GM19468 (cell line): ENCODE measurements around the gene PTRH1.

Experiments
- ATAC-seq: cut with Tn5 transposase; IDR thresholded peaks from one replicate; pipeline ENCODE4 v1.9.1; 2021; ENCODE audit warnings: mild to moderate bottlenecking, moderate library complexity, moderate number of reproducible peaks; ENCODE audit not compliant: unreplicated experiment; ENCODE audit errors: extremely low read depth

PTRH1 gene

GRCh38 chr9:127722055-127722745 is 6.7 kb upstream of the PTRH1 start:
- no peak for ATAC-seq

- no peak for ATAC-seq
Observed at GRCh38 chr9:127721391-127721821, 5.9 kb upstream of the PTRH1 start.

- ATAC-seq, result no peak
Observed at GRCh38 chr9:127720865-127721227, 5.4 kb upstream of the PTRH1 start.

GRCh38 chr9:127720031-127720864 is 4.8 kb upstream of the PTRH1 start:
- ATAC-seq, result no peak

- no peak for ATAC-seq
Observed at GRCh38 chr9:127717766-127718165, 2.3 kb upstream of the PTRH1 start.

- no peak for ATAC-seq
Observed at GRCh38 chr9:127716412-127716811, 949 bp upstream of the PTRH1 start.

GRCh38 chr9:127714951-127715469 is 453 bp downstream of the PTRH1 start:
- no peak for ATAC-seq

- no peak for ATAC-seq
Observed at GRCh38 chr9:127714020-127714750, 1.3 kb downstream of the PTRH1 start.

GRCh38 chr9:127712867-127713266 is 2.6 kb downstream of the PTRH1 start:
- no peak for ATAC-seq

GRCh38 chr9:127712371-127712770 is 3.1 kb downstream of the PTRH1 start:
- ATAC-seq, result no peak

GRCh38 chr9:127711831-127712274 is 3.6 kb downstream of the PTRH1 start:
- ATAC-seq, result no peak

GRCh38 chr9:127711226-127711701 is 4.2 kb downstream of the PTRH1 start:
- ATAC-seq, result no peak

GRCh38 chr9:127710204-127710783 is 5.2 kb downstream of the PTRH1 start:
- no peak for ATAC-seq

- ATAC-seq, result no peak
Observed at GRCh38 chr9:127708952-127709587, 6.4 kb downstream of the PTRH1 start.

GRCh38 chr9:127707766-127708165 is 7.7 kb downstream of the PTRH1 start:
- no peak for ATAC-seq

GRCh38 chr9:127706836-127707241 is 8.6 kb downstream of the PTRH1 start, which contains the start of gene CFAP157:
Gene CFAP157, plus strand, starts transcription at chr9:127706988. Its CDS starts 44 bp downstream, at chr9:127707032.
- ATAC-seq, result no peak

GRCh38 chr9:127705577-127706379 is 9.7 kb downstream of the PTRH1 start:
- no peak for ATAC-seq

GRCh38 chr9:127703289-127703946 is 12.0 kb downstream of the PTRH1 start:
- ATAC-seq, result no peak
